CD4-positive, alpha-beta memory T cell (primary cell): ENCODE results near the gene ZNF574. TPM values are rescaled to one million over a fixed set of nuclear protein-coding genes. Genes with fewer than 3 reads are reported as not detected.

Experiments
- CTCF ChIA-PET: fragments of 350-600 bp; sonication (Branson Sonifier 250); formaldehyde crosslinking; loops from one replicate; lab custom pipeline; 2021; ENCODE audit warnings: inconsistent platforms; ENCODE audit not compliant: partially characterized antibody; lab: Charles Lee
- POLR2A ChIA-PET: fragments of 350-600 bp; sonication (Branson Sonifier 250); formaldehyde crosslinking; loops from one replicate; lab custom pipeline; 2021; ENCODE audit not compliant: partially characterized antibody; lab: Charles Lee
- DNase-seq, 5 donors: peaks; one replicate each; pipeline versions ENCODE4 v3.0.0 to v3.0.0-alpha.2; 2020 to 2022; ENCODE audit warnings: mixed read lengths in 1 of 5
- H3K27ac ChIP-seq: one replicate; pipeline ENCODE4 v1.7.0; 2013; ENCODE audit warnings: low read depth, low read length
- H3K27me3 ChIP-seq: 2 replicates; pipeline ENCODE4 v1.7.0; 2013; ENCODE audit warnings: mild to moderate bottlenecking, low read length, moderate library complexity; ENCODE audit not compliant: insufficient read depth
- H3K36me3 ChIP-seq: 2 replicates; pipeline ENCODE4 v1.7.0; 2013; ENCODE audit warnings: mild to moderate bottlenecking, low read length, moderate library complexity; ENCODE audit not compliant: insufficient read depth
- H3K4me1 ChIP-seq: 2 replicates; pipeline ENCODE4 v1.7.0; 2013; ENCODE audit warnings: mild to moderate bottlenecking, low read length, moderate library complexity; ENCODE audit not compliant: insufficient read depth
- H3K4me3 ChIP-seq, 2 donors: one replicate each; pipeline ENCODE4 v1.7.0; 2013; ENCODE audit warnings: low read length in 2 of 2, mild to moderate bottlenecking in 1 of 2
- H3K9me3 ChIP-seq, 2 donors: one replicate each; pipeline ENCODE4 v1.7.0; 2013; ENCODE audit warnings: low read length in 2 of 2, control low read depth in 1 of 2; ENCODE audit not compliant: control insufficient read depth in 1 of 2
- H3K27ac Mint-ChIP-seq, 7 donors: one replicate each; pipeline ENCODE4 v1.8.0; 2020 to 2021; ENCODE audit warnings: mixed read lengths in 7 of 7, mild to moderate bottlenecking in 6 of 7, inconsistent platforms in 3 of 7, moderate library complexity in 3 of 7
- H3K27me3 Mint-ChIP-seq, 2 donors: one replicate each; pipeline ENCODE4 v1.8.0; 2020 to 2021; ENCODE audit warnings: mixed read lengths in 2 of 2
- H3K36me3 Mint-ChIP-seq, 2 donors: one replicate each; pipeline ENCODE4 v1.8.0; 2020 to 2021; ENCODE audit warnings: mixed read lengths in 2 of 2, inconsistent platforms in 1 of 2, mild to moderate bottlenecking in 1 of 2
- H3K4me1 Mint-ChIP-seq, 4 donors: one replicate each; pipeline ENCODE4 v1.8.0; 2020 to 2021; ENCODE audit warnings: mixed read lengths in 4 of 4, mild to moderate bottlenecking in 1 of 4
- H3K4me3 Mint-ChIP-seq, 8 donors: one replicate each; pipeline ENCODE4 v1.8.0; 2020 to 2021; ENCODE audit warnings: mixed read lengths in 8 of 8, mild to moderate bottlenecking in 7 of 8, moderate library complexity in 6 of 8, inconsistent platforms in 3 of 8
- H3K9me3 Mint-ChIP-seq, 8 donors: one replicate each; pipeline ENCODE4 v1.8.0; 2020 to 2021; ENCODE audit warnings: mixed read lengths in 8 of 8, mild to moderate bottlenecking in 5 of 8, inconsistent platforms in 3 of 8, moderate library complexity in 1 of 8
- intact Hi-C: fragments of 100-400 bp; cut with micrococcal nuclease; formaldehyde crosslinking; loops from one replicate; pipeline ENCODE4 v1.15.1; 2023
- polyA plus RNA-seq, 2 donors: library from polyadenylated mRNA; unstranded; fragments of 300-500 nt; fragmentation: Illumina TruSeq; gene quantifications; one replicate each; pipeline ENCODE4 v1.2.3, GENCODE V29; 2021
- total RNA-seq, 2 experiments: library from RNA; stranded (reverse); gene quantifications; one replicate each; pipeline ENCODE4 v1.2.3, GENCODE V29; 2021

The ZNF574 gene
- total and polyA plus RNA-seq, 4 experiments from 2014 or later = 14.8 to 26.0 (median 24.8) TPM

GRCh38 chr19:42048992-42049391 lies 27.0 kb upstream of the ZNF574 start:
- H3K27me3 ChIP-seq = no peaks in the 10 kb centered on the region
- H3K9me3 ChIP-seq = no peaks in the 10 kb centered on the region
- H3K9me3 Mint-ChIP-seq = no peaks in the 10 kb centered on the region
- H3K4me1 Mint-ChIP-seq = peaks cover 7 to 11% (median 7%) of the 10 kb centered on the region in 4 donors
- H3K36me3 ChIP-seq = no peaks in the 10 kb centered on the region
- H3K4me3 Mint-ChIP-seq = peak overlapping the region; percentile 61 to 88 (median 74)
- POLR2A ChIA-PET = no interaction called here
- peaks cover 1 to 4% of the 10 kb centered on the region in 2 donors for H3K27me3 Mint-ChIP-seq
- no peak overlapping the region for H3K4me3 ChIP-seq
- intact Hi-C loops = no loop called here
- peak in 1 of 5 donors; percentile 13 for DNase-seq
- H3K27ac Mint-ChIP-seq = peak overlapping the region in 3 of 7 donors; percentile 33 to 89 (median 42)
- CTCF ChIA-PET = no interaction called here
- no peak overlapping the region for H3K27ac ChIP-seq
- no peaks in the 10 kb centered on the region for H3K4me1 ChIP-seq
- H3K36me3 Mint-ChIP-seq = no peaks in the 10 kb centered on the region

- Histone ChIP-seq H3K9me3 (no peaks in the 10 kb centered on the region), H3K27me3 (no peaks in the 10 kb centered on the region), H3K4me3 (no peak overlapping the region), H3K27ac (no peak overlapping the region), H3K4me1 (no peaks in the 10 kb centered on the region), H3K36me3 (no peaks in the 10 kb centered on the region)
- Mint-ChIP-seq H3K27ac (no peak overlapping the region), H3K9me3 (no peaks in the 10 kb centered on the region), H3K4me3 (no peak overlapping the region), H3K27me3 (peaks cover 0 to 1% of the 10 kb centered on the region in 2 donors), H3K4me1 (peaks cover 7 to 9% (median 7%) of the 10 kb centered on the region in 4 donors), H3K36me3 (no peaks in the 10 kb centered on the region)
- intact Hi-C loops = no loop called here
- no peak for DNase-seq
- ChIA-PET CTCF (interaction anchor here (0.6 kb wide), 1 partner anchor 395 kb away, joined by 3 read pairs; no protein-coding TSS in a partner anchor), POLR2A (no interaction called here)
Observed at GRCh38 chr19:42051166-42052115, 24.5 kb upstream of the ZNF574 start.

GRCh38 chr19:42052241-42052863 lies 23.6 kb upstream of the ZNF574 start:
- Histone ChIP-seq H3K27me3 (no peaks in the 10 kb centered on the region), H3K4me1 (no peaks in the 10 kb centered on the region), H3K27ac (no peak overlapping the region), H3K9me3 (no peaks in the 10 kb centered on the region), H3K36me3 (no peaks in the 10 kb centered on the region), H3K4me3 (no peak overlapping the region)
- no peaks in the 10 kb centered on the region for H3K36me3 Mint-ChIP-seq
- DNase-seq = no peak
- ChIA-PET POLR2A (no interaction called here), CTCF (interaction anchor here (0.6 to 1.5 kb wide), 2 partner anchors 17 to 394 kb away, joined by 3 to 5 read pairs; no protein-coding TSS in a partner anchor)
- H3K9me3 Mint-ChIP-seq = no peaks in the 10 kb centered on the region
- H3K27me3 Mint-ChIP-seq = peaks cover 0 to 1% of the 10 kb centered on the region in 2 donors
- peaks cover 7 to 9% (median 7%) of the 10 kb centered on the region in 4 donors for H3K4me1 Mint-ChIP-seq
- H3K27ac Mint-ChIP-seq = no peak overlapping the region
- intact Hi-C loops = no loop called here
- H3K4me3 Mint-ChIP-seq = no peak overlapping the region

- Mint-ChIP-seq H3K4me1 (peaks cover 7 to 9% (median 7%) of the 10 kb centered on the region in 4 donors), H3K27me3 (peaks cover 0 to 1% of the 10 kb centered on the region in 2 donors), H3K4me3 (no peak overlapping the region), H3K36me3 (no peaks in the 10 kb centered on the region), H3K9me3 (no peaks in the 10 kb centered on the region), H3K27ac (no peak overlapping the region)
- Histone ChIP-seq H3K36me3 (no peaks in the 10 kb centered on the region), H3K4me1 (no peaks in the 10 kb centered on the region), H3K27me3 (no peaks in the 10 kb centered on the region), H3K4me3 (no peak overlapping the region), H3K9me3 (no peaks in the 10 kb centered on the region), H3K27ac (no peak overlapping the region)
- CTCF ChIA-PET = interaction anchor here (1.5 kb wide), 1 partner anchor 18 kb away, joined by 5 read pairs; no protein-coding TSS in a partner anchor
- intact Hi-C loops = no loop called here
- no peak for DNase-seq
- POLR2A ChIA-PET = no interaction called here
Observed at GRCh38 chr19:42053037-42053935, 22.7 kb upstream of the ZNF574 start.

GRCh38 chr19:42054205-42054604 lies 21.8 kb upstream of the ZNF574 start:
- Histone ChIP-seq H3K4me1 (no peaks in the 10 kb centered on the region), H3K4me3 (no peak overlapping the region), H3K27ac (no peak overlapping the region), H3K27me3 (no peaks in the 10 kb centered on the region), H3K36me3 (no peaks in the 10 kb centered on the region), H3K9me3 (no peaks in the 10 kb centered on the region)
- DNase-seq = no peak
- Mint-ChIP-seq H3K36me3 (no peaks in the 10 kb centered on the region), H3K4me1 (peaks cover 3 to 5% (median 4%) of the 10 kb centered on the region in 4 donors), H3K27me3 (peaks cover 0 to under 1% of the 10 kb centered on the region in 2 donors), H3K9me3 (no peaks in the 10 kb centered on the region), H3K4me3 (no peak overlapping the region), H3K27ac (no peak overlapping the region)
- POLR2A ChIA-PET = no interaction called here
- intact Hi-C loops = no loop called here
- CTCF ChIA-PET = no interaction called here

GRCh38 chr19:42057846-42058245 lies 18.1 kb upstream of the ZNF574 start:
- ChIA-PET CTCF (interaction anchor here (1.9 kb wide), 1 partner anchor 23 kb away, joined by 6 read pairs; no protein-coding TSS in a partner anchor), POLR2A (no interaction called here)
- no peak overlapping the region for H3K27ac ChIP-seq
- no peaks in the 10 kb centered on the region for H3K9me3 ChIP-seq
- peaks cover 0 to 1% (median 0%) of the 10 kb centered on the region in 4 donors for H3K4me1 Mint-ChIP-seq
- no peaks in the 10 kb centered on the region for H3K36me3 ChIP-seq
- intact Hi-C loops = no loop called here
- DNase-seq = no peak
- H3K4me3 Mint-ChIP-seq = no peak overlapping the region
- no peak overlapping the region for H3K27ac Mint-ChIP-seq
- no peaks in the 10 kb centered on the region for H3K27me3 ChIP-seq
- H3K9me3 Mint-ChIP-seq = no peaks in the 10 kb centered on the region
- H3K27me3 Mint-ChIP-seq = peaks cover 0 to 10% of the 10 kb centered on the region in 2 donors
- no peaks in the 10 kb centered on the region for H3K36me3 Mint-ChIP-seq
- H3K4me3 ChIP-seq = no peak overlapping the region
- H3K4me1 ChIP-seq = no peaks in the 10 kb centered on the region
